ENCODE results near the gene DNAJC12.
A peak's percentile ranks its signal among the peaks of the same experiment; 100 is the strongest.

Gene DNAJC12

GRCh38 chr10:67861750-67862432 lies 23.9 kb upstream of the DNAJC12 start:
- H3K4me3 ChIP-seq (ENCODE audit: low read length), result no peak overlapping the region
- no peaks in the 10 kb centered on the region for H3K36me3 ChIP-seq (replicated peaks; ENCODE audit: low read depth, low read length)
- no peaks in the 10 kb centered on the region for H3K9me3 ChIP-seq (ENCODE audit: insufficient read depth, low read length)
- H3K27ac ChIP-seq (ENCODE audit: low read length), result no peak overlapping the region
- H4K20me1 ChIP-seq (ENCODE audit: insufficient read depth, low read length), result no peaks in the 10 kb centered on the region
- no peaks in the 10 kb centered on the region for H3K79me2 ChIP-seq (ENCODE audit: low read length)
- H3K9ac ChIP-seq (ENCODE audit: low read length), result no peak overlapping the region
- no peaks in the 10 kb centered on the region for H3K27me3 ChIP-seq (ENCODE audit: low read depth, low read length)
- H3K4me2 ChIP-seq (ENCODE audit: low read length), result peak overlapping the region; percentile 59; the same call in 1 of the 2 replicates
- no peak overlapping the region for H2AFZ ChIP-seq (ENCODE audit: low read depth, low read length)
- TF ChIP-seq CTCF (IDR thresholded peaks at IDR 0.05; ENCODE audit: low read depth, low read length) (no peak), EZH2phosphoT487 (IDR thresholded peaks at IDR 0.05; ENCODE audit: low read depth) (no peak)
- H3K4me1 ChIP-seq (ENCODE audit: low read length), result peaks cover 32% of the 10 kb centered on the region

- H4K20me1 ChIP-seq (ENCODE audit: insufficient read depth, low read length), result no peaks in the 10 kb centered on the region
- H3K36me3 ChIP-seq (replicated peaks; ENCODE audit: low read depth, low read length), result no peaks in the 10 kb centered on the region
- no peak overlapping the region for H3K27ac ChIP-seq (ENCODE audit: low read length)
- no peak overlapping the region for H2AFZ ChIP-seq (ENCODE audit: low read depth, low read length)
- no peaks in the 10 kb centered on the region for H3K9me3 ChIP-seq (ENCODE audit: insufficient read depth, low read length)
- TF ChIP-seq CTCF (IDR thresholded peaks at IDR 0.05; ENCODE audit: low read depth, low read length) (no peak), EZH2phosphoT487 (IDR thresholded peaks at IDR 0.05; ENCODE audit: low read depth) (no peak)
- peaks cover 21% of the 10 kb centered on the region for H3K4me1 ChIP-seq (ENCODE audit: low read length)
- no peak overlapping the region for H3K4me2 ChIP-seq (ENCODE audit: low read length)
- H3K9ac ChIP-seq (ENCODE audit: low read length), result no peak overlapping the region
- no peaks in the 10 kb centered on the region for H3K79me2 ChIP-seq (ENCODE audit: low read length)
- no peaks in the 10 kb centered on the region for H3K27me3 ChIP-seq (ENCODE audit: low read depth, low read length)
- no peak overlapping the region for H3K4me3 ChIP-seq (ENCODE audit: low read length)
Observed at GRCh38 chr10:67858971-67859370, 21.0 kb upstream of the DNAJC12 start.

- Histone ChIP-seq H3K36me3 (replicated peaks; ENCODE audit: low read depth, low read length) (no peaks in the 10 kb centered on the region), H3K4me1 (ENCODE audit: low read length) (peaks cover 3% of the 10 kb centered on the region), H4K20me1 (ENCODE audit: insufficient read depth, low read length) (no peaks in the 10 kb centered on the region), H2AFZ (ENCODE audit: low read depth, low read length) (no peak overlapping the region), H3K27ac (ENCODE audit: low read length) (no peak overlapping the region), H3K79me2 (ENCODE audit: low read length) (no peaks in the 10 kb centered on the region), H3K27me3 (ENCODE audit: low read depth, low read length) (no peaks in the 10 kb centered on the region), H3K4me2 (ENCODE audit: low read length) (no peak overlapping the region), H3K9me3 (ENCODE audit: insufficient read depth, low read length) (no peaks in the 10 kb centered on the region), H3K4me3 (ENCODE audit: low read length) (no peak overlapping the region), H3K9ac (ENCODE audit: low read length) (no peak overlapping the region)
- TF ChIP-seq CTCF (IDR thresholded peaks at IDR 0.05; ENCODE audit: low read depth, low read length) (no peak), EZH2phosphoT487 (IDR thresholded peaks at IDR 0.05; ENCODE audit: low read depth) (no peak)
Observed at GRCh38 chr10:67853512-67853911, 15.5 kb upstream of the DNAJC12 start.

GRCh38 chr10:67852761-67853160 lies 14.8 kb upstream of the DNAJC12 start:
- Histone ChIP-seq H3K4me3 (ENCODE audit: low read length) (no peak overlapping the region), H4K20me1 (ENCODE audit: insufficient read depth, low read length) (no peaks in the 10 kb centered on the region), H3K79me2 (ENCODE audit: low read length) (no peaks in the 10 kb centered on the region), H3K4me2 (ENCODE audit: low read length) (no peak overlapping the region), H3K9me3 (ENCODE audit: insufficient read depth, low read length) (no peaks in the 10 kb centered on the region), H2AFZ (ENCODE audit: low read depth, low read length) (no peak overlapping the region), H3K27me3 (ENCODE audit: low read depth, low read length) (no peaks in the 10 kb centered on the region), H3K9ac (ENCODE audit: low read length) (no peak overlapping the region), H3K27ac (ENCODE audit: low read length) (no peak overlapping the region), H3K4me1 (ENCODE audit: low read length) (peaks cover 3% of the 10 kb centered on the region), H3K36me3 (replicated peaks; ENCODE audit: low read depth, low read length) (no peaks in the 10 kb centered on the region)
- TF ChIP-seq EZH2phosphoT487 (IDR thresholded peaks at IDR 0.05; ENCODE audit: low read depth) (no peak), CTCF (IDR thresholded peaks at IDR 0.05; ENCODE audit: low read depth, low read length) (no peak)
